Cardiac muscle cell (in vitro differentiated cells and primary cell): ENCODE measurements around the gene CENATAC. TPM values are rescaled to one million over a fixed set of nuclear protein-coding genes. Genes with fewer than 3 reads are reported as not detected.

Source experiments
- DNase-seq, 2 donors: peaks; one replicate each; pipeline versions ENCODE4 v3.0.0 to v3.0.0-alpha.2; 2010 to 2017; ENCODE audit warnings: low read depth in 1 of 2, low spot score in 1 of 2
- H3K27ac ChIP-seq: fragments of 200-600 bp; sonication (generic); 2 replicates; pipeline ENCODE4 v1.5.1; 2016
- H3K27me3 ChIP-seq: fragments of 200-600 bp; sonication (generic); 2 replicates; pipeline ENCODE4 v1.6.0; 2016; ENCODE audit warnings: control low read depth
- H3K36me3 ChIP-seq: fragments of 200-600 bp; sonication (generic); 2 replicates; pipeline ENCODE4 v1.5.1; 2016; ENCODE audit warnings: control low read depth
- H3K4me1 ChIP-seq: fragments of 200-600 bp; sonication (generic); 2 replicates; pipeline ENCODE4 v1.8.1; 2017; ENCODE audit warnings: low read depth, mild to moderate bottlenecking, mixed run types
- H3K4me3 ChIP-seq: fragments of 200-600 bp; sonication (generic); 2 replicates; pipeline ENCODE4 v1.5.1; 2016; ENCODE audit warnings: mild to moderate bottlenecking
- H3K9me3 ChIP-seq: fragments of 200-600 bp; sonication (generic); 2 replicates; pipeline ENCODE4 v1.5.1; 2017; ENCODE audit warnings: low read depth, mild to moderate bottlenecking, control low read depth
- polyA plus RNA-seq: library from polyadenylated mRNA; unstranded; fragments of >200 nt; fragmentation: Nextera tagmentation; extraction: Ambion mirVana; gene quantifications from 2 replicates; pipeline ENCODE4 v1.2.1, GENCODE V29; 2016
- total RNA-seq: library from RNA; depleted of rRNA; stranded (reverse); fragments of >200 nt; gene quantifications from 2 replicates; pipeline ENCODE4 v1.2.3, GENCODE V29; 2016
- TF ChIP-seq, protein P1 (sequence below): IDR thresholded peaks from 2 replicates; pipeline ENCODE4 v1.5.1; 2012; ENCODE audit warnings: low read depth, mild to moderate bottlenecking, low read length

Gene CENATAC
- total and polyA plus RNA-seq, 2 experiments from 2014 or later, result 27.0 to 78.2 TPM

DNA sequence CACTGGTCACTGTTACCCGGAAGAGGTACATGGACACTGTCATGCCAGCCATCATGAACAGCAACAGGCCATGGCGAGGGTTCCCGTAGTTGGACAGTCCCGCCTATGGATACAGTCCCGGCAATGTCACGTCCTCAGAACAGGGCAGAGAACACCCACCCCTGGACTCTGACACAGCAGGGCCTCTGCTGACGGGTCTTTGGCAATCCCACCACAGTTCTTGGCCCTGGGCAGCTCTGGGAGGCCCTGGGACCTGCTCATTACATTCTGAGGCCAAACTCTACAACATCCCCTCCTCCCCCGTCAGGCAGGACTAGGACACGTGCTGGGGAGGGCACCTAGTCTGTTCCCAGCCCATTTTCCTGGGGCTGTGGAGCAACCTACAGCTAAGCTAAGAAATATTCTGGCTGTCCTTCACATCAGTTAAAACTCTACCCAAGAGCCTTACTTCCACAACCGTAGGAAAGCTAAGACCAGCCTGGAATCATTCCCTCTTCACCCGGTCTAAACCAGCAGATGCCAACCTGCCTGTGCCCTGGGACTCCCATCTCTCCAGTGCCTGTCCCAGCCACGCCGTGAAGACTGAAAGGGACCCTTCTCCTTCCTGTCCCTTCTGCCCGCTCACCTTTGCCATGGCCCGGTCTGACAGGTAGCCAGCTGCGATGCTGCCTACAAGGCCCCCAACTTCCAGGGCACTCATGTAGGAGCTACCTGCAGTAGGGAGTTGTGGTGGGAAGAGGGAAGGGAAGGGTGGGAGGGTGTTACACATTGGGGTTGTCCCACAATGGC, 28.2 kb downstream of the CENATAC start:
- Histone ChIP-seq H3K4me1 (peaks cover 17% of the 10 kb centered on the region), H3K36me3 (peaks cover 25% of the 10 kb centered on the region), H3K9me3 (no peaks in the 10 kb centered on the region), H3K27ac (no peak overlapping the region), H3K27me3 (no peaks in the 10 kb centered on the region), H3K4me3 (no peak overlapping the region)
- no peak for DNase-seq
- TF ChIP-seq, protein P1, sequence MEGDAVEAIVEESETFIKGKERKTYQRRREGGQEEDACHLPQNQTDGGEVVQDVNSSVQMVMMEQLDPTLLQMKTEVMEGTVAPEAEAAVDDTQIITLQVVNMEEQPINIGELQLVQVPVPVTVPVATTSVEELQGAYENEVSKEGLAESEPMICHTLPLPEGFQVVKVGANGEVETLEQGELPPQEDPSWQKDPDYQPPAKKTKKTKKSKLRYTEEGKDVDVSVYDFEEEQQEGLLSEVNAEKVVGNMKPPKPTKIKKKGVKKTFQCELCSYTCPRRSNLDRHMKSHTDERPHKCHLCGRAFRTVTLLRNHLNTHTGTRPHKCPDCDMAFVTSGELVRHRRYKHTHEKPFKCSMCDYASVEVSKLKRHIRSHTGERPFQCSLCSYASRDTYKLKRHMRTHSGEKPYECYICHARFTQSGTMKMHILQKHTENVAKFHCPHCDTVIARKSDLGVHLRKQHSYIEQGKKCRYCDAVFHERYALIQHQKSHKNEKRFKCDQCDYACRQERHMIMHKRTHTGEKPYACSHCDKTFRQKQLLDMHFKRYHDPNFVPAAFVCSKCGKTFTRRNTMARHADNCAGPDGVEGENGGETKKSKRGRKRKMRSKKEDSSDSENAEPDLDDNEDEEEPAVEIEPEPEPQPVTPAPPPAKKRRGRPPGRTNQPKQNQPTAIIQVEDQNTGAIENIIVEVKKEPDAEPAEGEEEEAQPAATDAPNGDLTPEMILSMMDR, result no peak

DNA sequence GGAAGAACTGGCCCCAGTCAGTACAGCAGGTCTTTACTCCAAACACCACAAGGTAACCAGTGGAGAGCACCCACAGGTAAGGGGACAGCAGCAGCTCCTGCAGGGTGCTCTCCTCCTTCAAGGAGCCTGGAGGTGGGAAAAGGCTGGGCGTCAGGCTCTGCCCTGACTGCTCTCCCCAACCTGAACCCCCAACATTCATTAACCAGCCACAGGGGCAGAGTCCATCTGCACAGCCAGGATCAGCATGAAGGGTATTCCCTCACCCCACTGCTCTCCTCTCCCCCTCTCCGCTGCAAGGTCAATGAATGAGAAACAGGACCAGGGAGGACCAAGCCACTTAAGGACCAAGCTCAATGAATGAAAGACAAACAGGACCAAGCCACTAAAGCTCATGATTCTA, 29.0 kb downstream of the CENATAC start:
- no peak overlapping the region for H3K27ac ChIP-seq
- H3K4me3 ChIP-seq, result no peak overlapping the region
- H3K36me3 ChIP-seq, result peaks cover 18% of the 10 kb centered on the region
- H3K4me1 ChIP-seq, result peaks cover 17% of the 10 kb centered on the region
- no peaks in the 10 kb centered on the region for H3K9me3 ChIP-seq
- H3K27me3 ChIP-seq, result no peaks in the 10 kb centered on the region
- TF ChIP-seq, protein P1, result no peak
- DNase-seq, result no peak

DNA sequence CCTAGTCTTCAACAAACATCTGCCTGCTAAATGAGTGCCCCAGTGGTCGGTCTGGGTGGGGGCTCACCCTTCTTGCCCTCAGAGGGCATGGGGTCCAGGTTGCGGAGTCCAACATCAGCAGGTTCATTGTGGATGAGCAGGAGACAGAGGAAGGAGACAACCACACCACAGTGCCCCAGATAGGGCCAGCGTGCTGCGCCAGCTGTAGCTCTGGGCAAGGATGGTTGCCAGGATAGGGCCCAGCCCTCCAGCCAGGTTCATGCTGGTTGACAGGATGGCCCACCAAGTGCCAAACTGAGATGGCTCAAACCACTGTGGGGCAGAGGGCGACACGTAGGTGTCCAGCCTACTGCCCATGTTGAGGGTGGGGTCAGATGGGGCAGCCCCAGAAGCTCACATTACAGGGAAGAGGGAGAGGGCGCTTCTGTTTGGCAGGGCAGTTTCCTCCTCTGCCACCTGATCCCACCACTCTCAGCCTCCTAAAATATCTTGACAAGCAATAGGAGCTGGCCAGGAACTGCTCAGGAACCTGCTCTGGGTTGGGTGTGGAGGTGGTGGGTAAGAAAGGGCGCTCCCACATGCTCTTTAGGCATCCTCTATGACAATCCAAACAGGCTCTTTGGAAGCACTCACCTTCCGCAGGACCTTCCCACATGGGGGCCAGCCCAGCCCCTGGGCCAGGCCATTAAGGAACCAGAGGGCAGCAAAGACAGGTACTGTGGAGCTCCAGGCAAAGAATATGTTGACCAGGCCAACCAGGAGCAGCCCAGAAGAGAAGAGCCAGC, 29.8 kb downstream of the CENATAC start:
- Histone ChIP-seq H3K27me3 (no peaks in the 10 kb centered on the region), H3K9me3 (no peaks in the 10 kb centered on the region), H3K36me3 (peaks cover 17% of the 10 kb centered on the region), H3K4me1 (peaks cover 17% of the 10 kb centered on the region), H3K4me3 (no peak overlapping the region), H3K27ac (no peak overlapping the region)
- no peak for DNase-seq
- TF ChIP-seq, protein P1, result no peak

DNA sequence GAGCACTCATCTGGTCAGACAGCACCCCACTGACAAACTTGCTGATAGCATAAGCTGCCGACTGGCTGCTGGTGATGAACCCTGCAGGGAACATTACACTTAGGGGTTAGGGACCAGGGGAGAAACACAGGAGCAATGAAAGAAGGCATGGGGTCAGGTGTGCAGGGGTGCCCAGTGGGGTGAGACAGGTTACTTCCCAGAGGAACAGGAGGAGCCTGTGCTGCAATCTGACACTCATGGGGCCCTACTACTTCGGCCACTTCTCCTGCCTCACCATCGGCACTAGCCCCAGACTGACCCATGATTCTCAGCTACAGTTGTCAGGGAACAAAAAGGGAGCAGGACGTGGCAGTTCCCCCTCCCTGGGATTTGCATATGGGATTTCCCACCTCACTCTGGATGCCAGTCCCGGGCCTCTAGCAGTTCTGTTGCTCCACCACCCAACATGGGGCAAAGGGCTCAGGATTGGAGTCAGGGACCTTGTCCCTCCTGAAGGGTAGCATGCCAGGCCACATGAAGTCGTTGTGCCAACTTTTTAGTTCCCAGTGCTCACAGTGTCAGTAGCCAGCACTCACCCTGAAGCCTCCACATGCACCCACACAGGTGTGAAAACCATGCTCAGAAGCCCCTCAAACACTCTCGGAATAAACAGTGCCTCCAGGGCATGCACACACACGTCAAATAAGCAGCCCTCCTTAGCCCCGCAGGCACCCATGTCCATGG, 30.6 kb downstream of the CENATAC start:
- DNase-seq, result no peak
- Histone ChIP-seq H3K4me1 (peaks cover 17% of the 10 kb centered on the region), H3K4me3 (no peak overlapping the region), H3K27ac (no peak overlapping the region), H3K9me3 (no peaks in the 10 kb centered on the region), H3K27me3 (no peaks in the 10 kb centered on the region), H3K36me3 (peaks cover 12% of the 10 kb centered on the region)
- TF ChIP-seq, protein P1, result no peak

DNA sequence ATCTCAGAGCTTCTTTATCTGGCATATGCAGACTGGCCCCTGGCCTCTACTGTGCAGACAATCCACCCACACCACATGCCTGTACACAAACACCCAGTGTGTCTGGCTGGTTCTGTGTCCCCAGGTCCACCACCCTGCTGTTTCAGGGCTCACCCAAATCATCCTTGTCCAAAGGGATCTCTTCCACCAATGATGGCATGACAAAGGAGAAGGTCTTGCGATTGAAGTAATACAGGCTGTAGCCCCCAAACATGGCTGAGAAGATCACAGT, 31.1 kb downstream of the CENATAC start:
- Histone ChIP-seq H3K27ac (no peak overlapping the region), H3K36me3 (peaks cover 7% of the 10 kb centered on the region)
- TF ChIP-seq, protein P1, result no peak

More for the DNA sequence above, 31.1 kb downstream of the CENATAC start:
- Histone ChIP-seq H3K9me3 (no peaks in the 10 kb centered on the region), H3K27me3 (no peaks in the 10 kb centered on the region), H3K4me1 (peaks cover 17% of the 10 kb centered on the region), H3K4me3 (no peak overlapping the region)
- DNase-seq, result no peak
